ENCODE measurements around the gene MGA.

- no peak for TF ChIP-seq CTCF (conservative IDR thresholded peaks at IDR 0.05)
- no peak for TF ChIP-seq ZFX (IDR thresholded peaks at IDR 0.05)
Measured at GRCh38 chr15:41661518-41662225, 1.5 kb downstream of the MGA start.

Measured in C4-2B (cell line).